Measurements from ENCODE around the gene TREM2.

TREM2 gene

DNA sequence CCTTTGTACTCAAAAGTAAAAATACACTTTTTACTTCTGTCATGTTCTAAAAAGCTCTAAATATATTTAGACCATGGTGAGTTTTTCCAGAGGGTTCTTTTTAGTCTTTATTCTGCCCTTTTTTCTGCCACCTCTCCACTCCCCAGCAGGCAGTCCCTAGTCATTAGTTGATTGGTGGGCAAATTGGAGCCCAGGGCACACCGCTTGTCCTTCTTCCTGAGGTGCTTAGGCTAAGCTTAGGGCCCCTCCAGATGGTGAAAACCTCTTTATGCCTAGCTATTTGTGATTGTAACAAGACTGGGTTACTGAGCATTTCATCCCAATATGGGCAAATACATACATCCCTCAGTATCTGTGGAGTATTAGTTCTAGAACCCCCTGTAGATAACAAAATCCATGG, 15.0 kb downstream of the TREM2 start:
- in situ Hi-C loops (cut with MboI; ENCODE audit: low sequenced_read_pairs, unreplicated experiment): no loop called here
- TF ChIP-seq, protein P1, sequence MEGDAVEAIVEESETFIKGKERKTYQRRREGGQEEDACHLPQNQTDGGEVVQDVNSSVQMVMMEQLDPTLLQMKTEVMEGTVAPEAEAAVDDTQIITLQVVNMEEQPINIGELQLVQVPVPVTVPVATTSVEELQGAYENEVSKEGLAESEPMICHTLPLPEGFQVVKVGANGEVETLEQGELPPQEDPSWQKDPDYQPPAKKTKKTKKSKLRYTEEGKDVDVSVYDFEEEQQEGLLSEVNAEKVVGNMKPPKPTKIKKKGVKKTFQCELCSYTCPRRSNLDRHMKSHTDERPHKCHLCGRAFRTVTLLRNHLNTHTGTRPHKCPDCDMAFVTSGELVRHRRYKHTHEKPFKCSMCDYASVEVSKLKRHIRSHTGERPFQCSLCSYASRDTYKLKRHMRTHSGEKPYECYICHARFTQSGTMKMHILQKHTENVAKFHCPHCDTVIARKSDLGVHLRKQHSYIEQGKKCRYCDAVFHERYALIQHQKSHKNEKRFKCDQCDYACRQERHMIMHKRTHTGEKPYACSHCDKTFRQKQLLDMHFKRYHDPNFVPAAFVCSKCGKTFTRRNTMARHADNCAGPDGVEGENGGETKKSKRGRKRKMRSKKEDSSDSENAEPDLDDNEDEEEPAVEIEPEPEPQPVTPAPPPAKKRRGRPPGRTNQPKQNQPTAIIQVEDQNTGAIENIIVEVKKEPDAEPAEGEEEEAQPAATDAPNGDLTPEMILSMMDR (IDR thresholded peaks at IDR 0.05; ENCODE audit: borderline replicate concordance, control extremely low read depth, extremely low read depth, insufficient read depth, missing control alignments): no peak

DNA sequence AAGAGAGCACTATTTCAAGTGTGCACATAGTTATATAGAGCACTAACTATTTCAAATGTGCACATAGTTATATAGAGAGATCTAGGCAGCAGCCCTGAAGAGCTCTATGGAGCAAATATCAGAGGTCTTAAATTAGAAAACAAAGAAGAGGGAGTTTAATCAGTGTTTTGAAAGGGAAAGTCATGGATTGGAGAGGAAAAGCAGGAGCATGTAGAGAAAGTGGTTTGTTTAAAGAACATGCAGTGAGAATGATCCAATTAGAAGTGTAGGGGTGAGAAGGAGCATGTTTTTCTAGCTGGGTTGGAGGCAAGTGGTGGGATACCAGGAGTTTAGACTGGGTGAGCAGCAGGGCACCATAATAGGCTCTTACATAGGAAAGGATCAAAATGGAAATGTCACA, 26.0 kb downstream of the TREM2 start:
- DNase-seq (ENCODE audit: low spot score): no peak
- in situ Hi-C loops (cut with MboI; ENCODE audit: low sequenced_read_pairs, unreplicated experiment): no loop called here
- TF ChIP-seq, protein P1 (IDR thresholded peaks at IDR 0.05; ENCODE audit: borderline replicate concordance, control extremely low read depth, extremely low read depth, insufficient read depth, missing control alignments): no peak

More for the DNA sequence above, 15.0 kb downstream of the TREM2 start:
- DNase-seq (ENCODE audit: low spot score): no peak

DNA sequence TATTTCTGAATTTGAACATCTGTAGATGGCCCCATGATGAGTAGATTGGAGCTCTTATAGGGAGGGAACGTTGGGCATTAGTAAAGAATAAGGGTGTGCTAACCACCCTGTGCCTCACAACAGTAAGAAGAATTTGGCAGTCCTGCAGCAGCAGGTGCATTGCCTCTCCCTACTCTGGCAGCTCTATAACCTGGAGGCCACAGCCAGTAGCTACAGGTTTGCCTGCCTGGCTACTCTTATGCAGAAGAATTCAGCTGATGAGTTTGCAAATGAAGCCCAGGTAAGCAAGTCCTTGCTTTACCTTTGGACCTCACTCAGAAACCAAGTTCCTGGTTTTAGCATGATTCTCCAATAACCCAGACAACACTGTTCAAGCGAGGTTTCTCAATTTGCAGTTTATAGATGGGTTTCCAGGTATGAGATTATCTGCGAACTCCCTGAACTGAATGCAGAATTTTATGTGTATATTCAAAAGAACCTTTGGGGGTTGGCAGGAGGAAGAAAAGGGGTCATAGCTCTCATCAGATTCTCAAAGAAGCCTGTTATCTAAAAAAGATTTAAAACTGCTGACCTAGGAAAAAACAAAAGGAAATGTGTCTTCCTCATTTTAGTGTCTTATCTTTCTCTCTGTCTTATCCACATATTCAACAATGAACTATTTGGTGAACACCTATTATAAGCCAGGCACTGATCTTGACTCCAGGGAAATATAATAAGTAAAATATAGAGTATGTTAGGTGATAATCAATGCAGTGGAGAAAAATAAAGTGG, 27.7 kb downstream of the TREM2 start:
- TF ChIP-seq, protein P1 (IDR thresholded peaks at IDR 0.05; ENCODE audit: borderline replicate concordance, control extremely low read depth, extremely low read depth, insufficient read depth, missing control alignments): no peak
- no peak for DNase-seq (ENCODE audit: low spot score)
- in situ Hi-C loops (cut with MboI; ENCODE audit: low sequenced_read_pairs, unreplicated experiment): no loop called here

DNA sequence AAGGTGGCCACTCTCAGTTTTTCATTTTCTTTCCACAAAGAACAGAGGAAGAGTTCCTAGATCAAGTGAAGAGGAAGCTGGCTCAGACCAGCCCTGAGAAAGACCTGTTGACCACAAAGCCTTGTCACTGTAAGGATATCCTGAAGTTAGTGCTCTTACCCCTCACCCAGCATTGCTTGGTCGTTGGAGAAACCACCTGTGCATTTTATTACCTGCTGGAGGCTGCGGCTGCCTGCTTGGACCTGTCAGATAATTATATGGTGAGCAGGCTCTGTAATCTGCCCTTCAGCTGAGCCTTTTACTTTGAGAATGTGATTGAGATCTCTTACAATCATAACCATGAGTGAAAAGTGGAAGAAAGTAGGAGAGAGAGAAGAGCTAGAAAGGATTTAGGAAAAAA, 30.7 kb downstream of the TREM2 start:
- in situ Hi-C loops (cut with MboI; ENCODE audit: low sequenced_read_pairs, unreplicated experiment): no loop called here
- TF ChIP-seq, protein P1 (IDR thresholded peaks at IDR 0.05; ENCODE audit: borderline replicate concordance, control extremely low read depth, extremely low read depth, insufficient read depth, missing control alignments): no peak
- DNase-seq (ENCODE audit: low spot score): no peak

DNA sequence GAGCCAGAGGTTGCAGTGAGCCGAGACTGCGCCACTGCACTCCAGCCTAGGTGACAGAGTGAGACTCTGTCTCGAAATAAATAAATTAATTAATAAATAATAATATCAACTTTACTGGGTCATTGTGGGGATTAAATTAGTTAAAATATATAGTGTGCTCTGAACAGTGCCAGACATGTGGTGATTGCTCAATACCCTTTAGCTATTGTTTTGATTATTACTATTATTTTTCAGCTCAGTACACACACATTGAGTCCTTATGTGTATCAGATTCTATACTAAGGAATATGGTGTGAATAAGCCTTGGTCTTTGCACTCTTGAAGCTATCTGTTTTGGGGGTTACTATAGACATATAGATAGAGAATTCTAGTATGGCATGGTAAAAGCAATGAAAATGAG, 37.6 kb downstream of the TREM2 start:
- TF ChIP-seq, protein P1 (IDR thresholded peaks at IDR 0.05; ENCODE audit: borderline replicate concordance, control extremely low read depth, extremely low read depth, insufficient read depth, missing control alignments): no peak
- in situ Hi-C loops (cut with MboI; ENCODE audit: low sequenced_read_pairs, unreplicated experiment): no loop called here
- no peak for DNase-seq (ENCODE audit: low spot score)

DNA sequence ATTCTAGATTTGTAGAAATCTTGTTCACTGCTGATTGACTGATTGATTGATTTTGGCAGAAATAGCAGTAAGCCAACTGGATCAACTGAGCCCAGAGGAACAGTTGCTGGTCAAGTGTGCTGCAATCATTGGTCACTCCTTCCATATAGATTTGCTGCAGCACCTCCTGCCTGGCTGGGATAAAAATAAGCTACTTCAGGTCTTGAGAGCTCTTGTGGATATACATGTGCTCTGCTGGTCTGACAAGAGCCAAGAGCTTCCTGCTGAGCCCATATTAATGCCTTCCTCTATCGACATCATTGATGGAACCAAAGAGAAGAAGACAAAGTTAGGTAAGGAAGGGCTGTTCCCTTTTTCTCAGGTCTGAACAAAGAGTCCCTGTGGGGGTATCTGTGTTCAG, 40.0 kb downstream of the TREM2 start:
- in situ Hi-C loops (cut with MboI; ENCODE audit: low sequenced_read_pairs, unreplicated experiment): no loop called here
- no peak for DNase-seq (ENCODE audit: low spot score)

More for the DNA sequence above, 40.0 kb downstream of the TREM2 start:
- TF ChIP-seq, protein P1 (IDR thresholded peaks at IDR 0.05; ENCODE audit: borderline replicate concordance, control extremely low read depth, extremely low read depth, insufficient read depth, missing control alignments): no peak

All from GM13976 (cell line).